ENCODE results near the gene NOS3.
A peak's percentile ranks its signal among the peaks of the same experiment; 100 is the strongest.

Gene NOS3

DNA sequence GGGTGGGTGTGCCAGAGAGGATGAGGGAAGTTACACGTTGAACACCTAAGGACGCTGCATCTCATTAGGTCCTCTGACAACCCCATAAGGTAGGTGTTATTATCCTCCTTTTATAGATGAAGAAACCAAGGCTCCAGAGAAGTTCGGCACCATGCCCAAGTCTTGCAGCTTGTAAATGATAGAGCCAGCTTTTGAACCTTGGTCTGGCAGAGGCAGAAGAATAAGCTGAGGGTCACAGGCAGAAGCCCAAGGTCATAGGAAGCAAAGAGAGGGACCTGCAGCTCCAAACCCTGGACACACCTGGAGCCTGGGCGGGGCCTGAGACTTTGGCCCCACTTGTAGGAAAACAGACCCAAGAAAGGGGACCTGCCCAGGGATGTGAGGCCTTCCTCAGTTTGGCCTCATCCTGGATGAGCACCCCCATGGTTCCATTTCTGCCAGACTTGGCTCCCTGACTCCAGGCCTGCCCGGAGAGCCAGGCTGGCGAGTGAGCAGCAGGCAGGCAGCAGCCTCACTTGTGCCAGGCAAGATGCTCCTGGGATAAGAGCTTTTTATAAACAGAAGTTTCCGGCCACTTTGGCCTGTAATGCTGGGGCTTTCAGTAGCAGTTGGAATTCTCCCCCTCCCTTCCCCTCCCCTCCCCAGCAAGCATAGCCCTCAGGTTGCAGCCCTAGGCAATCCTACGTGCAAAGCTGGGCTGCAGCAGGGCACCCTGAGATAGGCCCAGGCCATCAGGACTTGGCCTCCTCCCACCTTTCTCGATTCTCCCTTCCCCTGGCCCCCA is 15.1 kb upstream of the NOS3 start:
- Histone ChIP-seq H2BK5ac (ENCODE audit: low read length) (no peak overlapping the region), H3K27ac (ENCODE audit: low read depth, low read length) (no peak overlapping the region), H3K56ac (ENCODE audit: low read length) (no peak overlapping the region), H4K5ac (ENCODE audit: low read length) (no peak overlapping the region), H3K79me1 (ENCODE audit: low read length) (no peaks in the 10 kb centered on the region), H3K27me3 (ENCODE audit: insufficient read depth, low read length, poor library complexity) (peaks cover 19% of the 10 kb centered on the region), H3K9ac (ENCODE audit: low read length) (no peak overlapping the region), H3K4me2 (ENCODE audit: low read length) (no peak overlapping the region), H3K4me1 (ENCODE audit: control insufficient read depth, low read depth, low read length) (no peaks in the 10 kb centered on the region), H3K36me3 (ENCODE audit: control insufficient read depth, insufficient read depth, low read length) (no peaks in the 10 kb centered on the region), H3K4me3 (ENCODE audit: low read length) (no peak overlapping the region), H4K8ac (ENCODE audit: low read depth, low read length) (no peak overlapping the region), H3K23ac (ENCODE audit: low read length) (no peak overlapping the region), H2AK5ac (ENCODE audit: low read length) (no peak overlapping the region), H2BK120ac (ENCODE audit: low read depth, low read length) (no peak overlapping the region), H3K4ac (ENCODE audit: low read depth, low read length) (no peak overlapping the region), H3K79me2 (ENCODE audit: control insufficient read depth, insufficient read depth, low read length) (no peaks in the 10 kb centered on the region), H2BK15ac (replicated peaks; ENCODE audit: low read depth) (no peak overlapping the region), H3K18ac (ENCODE audit: low read length) (no peak overlapping the region)
- DNase-seq, result no peak
- WGBS (ENCODE audit: extremely low coverage, insufficient coverage, low lambda C conversion rate), result no CpG with 5 or more reads among the region's 9 CpGs

DNA sequence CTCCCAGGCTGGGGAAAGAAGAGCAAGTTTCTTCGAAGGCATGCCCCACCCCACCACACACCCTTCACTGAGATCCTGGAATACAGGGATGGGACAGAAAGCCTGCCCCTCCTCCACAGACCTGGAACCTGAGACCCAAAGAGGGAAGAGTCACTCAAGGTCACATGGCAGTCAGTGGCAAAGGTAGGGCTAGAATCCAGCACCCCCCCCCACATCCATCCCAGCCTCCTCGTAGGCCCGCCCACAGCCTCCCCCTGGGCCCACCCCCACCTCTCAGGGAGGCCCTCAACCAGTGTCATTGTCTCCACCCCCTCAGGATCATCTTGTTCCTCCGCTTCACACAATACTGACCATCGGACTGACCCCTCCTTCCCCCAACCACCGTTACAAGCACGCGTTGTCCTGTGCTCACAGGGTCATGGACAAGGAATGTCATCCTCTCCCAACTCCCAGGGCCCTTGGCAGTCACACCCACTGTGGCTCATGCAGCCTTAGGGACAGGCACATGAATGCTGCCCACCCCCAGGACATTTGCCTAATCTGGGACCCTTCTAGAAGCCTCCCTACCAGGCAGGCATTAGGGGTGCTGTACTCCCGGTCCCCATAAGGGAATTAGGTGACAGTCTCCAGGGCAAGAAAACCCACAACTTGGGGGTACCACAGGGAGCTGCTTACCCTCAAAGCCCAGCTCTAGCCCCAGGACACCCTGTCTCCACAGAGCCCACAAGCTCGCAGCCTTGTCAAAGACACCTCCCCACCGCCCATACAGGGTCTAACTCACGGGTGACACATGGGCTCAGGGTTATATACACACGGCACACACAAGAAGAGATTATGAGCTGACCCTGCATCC is 14.1 kb upstream of the NOS3 start:
- Histone ChIP-seq H3K4me1 (ENCODE audit: control insufficient read depth, low read depth, low read length) (no peaks in the 10 kb centered on the region), H2BK120ac (ENCODE audit: low read depth, low read length) (no peak overlapping the region), H2BK15ac (replicated peaks; ENCODE audit: low read depth) (no peak overlapping the region), H3K4ac (ENCODE audit: low read depth, low read length) (no peak overlapping the region), H4K5ac (ENCODE audit: low read length) (no peak overlapping the region), H3K18ac (ENCODE audit: low read length) (no peak overlapping the region), H3K23ac (ENCODE audit: low read length) (no peak overlapping the region), H3K27ac (ENCODE audit: low read depth, low read length) (no peak overlapping the region), H3K79me1 (ENCODE audit: low read length) (no peaks in the 10 kb centered on the region), H3K56ac (ENCODE audit: low read length) (no peak overlapping the region), H3K79me2 (ENCODE audit: control insufficient read depth, insufficient read depth, low read length) (no peaks in the 10 kb centered on the region), H2AK5ac (ENCODE audit: low read length) (no peak overlapping the region), H4K8ac (ENCODE audit: low read depth, low read length) (no peak overlapping the region), H3K36me3 (ENCODE audit: control insufficient read depth, insufficient read depth, low read length) (no peaks in the 10 kb centered on the region), H3K27me3 (ENCODE audit: insufficient read depth, low read length, poor library complexity) (peaks cover 19% of the 10 kb centered on the region), H3K4me3 (ENCODE audit: low read length) (no peak overlapping the region), H3K9ac (ENCODE audit: low read length) (no peak overlapping the region), H2BK5ac (ENCODE audit: low read length) (no peak overlapping the region), H3K4me2 (ENCODE audit: low read length) (no peak overlapping the region)
- no peak for DNase-seq
- no CpG with 5 or more reads among the region's 13 CpGs for WGBS (ENCODE audit: extremely low coverage, insufficient coverage, low lambda C conversion rate)

DNA sequence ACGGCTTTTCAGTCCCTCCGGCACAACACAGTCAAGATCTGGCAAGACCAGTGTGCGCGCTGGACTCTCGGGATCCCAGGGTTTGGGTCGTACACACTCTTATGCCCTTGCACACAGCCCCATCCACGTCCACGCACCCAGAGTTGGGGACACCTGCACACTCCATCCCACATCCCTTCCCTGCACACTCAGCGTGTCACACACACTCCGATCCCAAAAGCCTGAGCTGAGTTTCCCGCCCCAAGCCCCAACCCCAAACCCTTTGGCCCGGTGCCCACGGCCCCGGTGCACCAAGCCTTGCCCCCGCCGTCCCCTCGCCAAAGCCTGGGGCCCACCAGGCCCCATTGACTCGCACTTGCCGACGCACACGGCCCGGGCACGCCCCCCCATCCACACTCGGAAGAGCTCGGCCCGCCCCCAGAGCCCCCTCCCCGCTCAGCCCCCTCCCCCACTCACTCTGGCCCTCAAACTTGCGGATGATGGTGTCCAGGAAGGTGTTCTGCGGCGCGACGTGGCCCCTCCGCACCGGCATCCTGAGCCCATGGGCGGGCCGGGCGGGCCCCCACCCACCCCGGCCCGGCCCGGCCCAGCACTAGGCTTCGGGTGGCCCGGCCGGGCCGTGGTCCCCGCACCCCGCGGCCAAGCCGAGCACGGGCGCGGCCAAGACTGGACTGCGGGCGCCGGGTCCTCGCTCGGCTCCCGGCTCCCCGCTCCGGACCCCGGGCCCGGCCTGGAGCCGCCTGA is 13.3 kb upstream of the NOS3 start:
- DNase-seq, result no peak
- no peak overlapping the region for H2BK120ac ChIP-seq (ENCODE audit: low read depth, low read length)
- no peak overlapping the region for H3K27ac ChIP-seq (ENCODE audit: low read depth, low read length)
- no peak overlapping the region for H3K23ac ChIP-seq (ENCODE audit: low read length)
- no peaks in the 10 kb centered on the region for H3K36me3 ChIP-seq (ENCODE audit: control insufficient read depth, insufficient read depth, low read length)
- no peak overlapping the region for H2BK15ac ChIP-seq (replicated peaks; ENCODE audit: low read depth)
- peak overlapping the region; percentile 38 for H3K4me2 ChIP-seq (ENCODE audit: low read length)
- H3K79me2 ChIP-seq (ENCODE audit: control insufficient read depth, insufficient read depth, low read length), result no peaks in the 10 kb centered on the region
- H4K8ac ChIP-seq (ENCODE audit: low read depth, low read length), result no peak overlapping the region
- H3K4ac ChIP-seq (ENCODE audit: low read depth, low read length), result no peak overlapping the region
- no CpG with 5 or more reads among the region's 62 CpGs for WGBS (ENCODE audit: extremely low coverage, insufficient coverage, low lambda C conversion rate)
- no peak overlapping the region for H4K5ac ChIP-seq (ENCODE audit: low read length)
- no peak overlapping the region for H3K18ac ChIP-seq (ENCODE audit: low read length)
- H2BK5ac ChIP-seq (ENCODE audit: low read length), result no peak overlapping the region
- peaks cover 19% of the 10 kb centered on the region for H3K27me3 ChIP-seq (ENCODE audit: insufficient read depth, low read length, poor library complexity)
- no peaks in the 10 kb centered on the region for H3K79me1 ChIP-seq (ENCODE audit: low read length)
- H3K56ac ChIP-seq (ENCODE audit: low read length), result no peak overlapping the region
- H3K9ac ChIP-seq (ENCODE audit: low read length), result no peak overlapping the region
- no peaks in the 10 kb centered on the region for H3K4me1 ChIP-seq (ENCODE audit: control insufficient read depth, low read depth, low read length)
- no peak overlapping the region for H3K4me3 ChIP-seq (ENCODE audit: low read length)
- H2AK5ac ChIP-seq (ENCODE audit: low read length), result no peak overlapping the region

DNA sequence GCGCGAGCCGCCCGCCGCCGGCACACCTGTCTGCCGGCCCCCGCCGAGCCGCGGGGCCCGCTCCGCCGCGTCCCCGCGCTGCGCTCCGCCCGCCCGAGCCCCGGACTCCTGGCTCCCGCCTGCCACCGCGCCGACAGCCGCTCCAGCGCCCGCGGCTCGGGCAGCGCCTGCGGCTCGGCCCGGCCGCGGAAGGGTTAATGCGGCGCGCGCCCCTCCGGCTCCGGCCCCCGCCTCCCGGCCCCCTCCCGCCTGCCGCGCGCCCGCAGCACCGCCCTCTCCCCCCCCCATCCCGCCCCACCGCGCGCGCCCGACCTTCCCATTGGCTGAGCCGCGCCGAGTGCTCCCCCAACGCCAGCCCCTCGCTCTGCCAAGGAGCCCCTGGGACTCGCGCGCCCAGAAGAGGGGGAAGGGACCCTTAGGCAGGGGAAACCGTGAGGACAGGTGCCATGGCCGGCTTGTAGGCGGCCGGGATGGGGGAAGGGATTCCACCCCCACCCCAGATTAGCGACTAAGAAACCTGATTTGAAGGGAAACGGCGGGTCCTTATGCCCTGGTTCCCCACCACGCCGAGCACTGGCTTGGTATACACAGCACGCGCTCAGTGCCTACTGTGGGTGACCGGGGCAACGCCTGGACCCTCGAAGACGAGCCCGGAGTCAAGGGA is 12.6 kb upstream of the NOS3 start, which contains the start of gene KCNH2:
Gene KCNH2, minus strand, starts transcription at position 196 of the 664 bp plus-strand sequence. CDS start 408 bp downstream, outside the sequence.
- Histone ChIP-seq H2BK5ac (ENCODE audit: low read length) (no peak within 1 kb of the TSS), H3K9ac (ENCODE audit: low read length) (peak within 1 kb of the TSS; percentile 26), H3K79me2 (ENCODE audit: control insufficient read depth, insufficient read depth, low read length) (no peaks in the 10 kb centered on the region), H2AK5ac (ENCODE audit: low read length) (no peak within 1 kb of the TSS), H3K23ac (ENCODE audit: low read length) (no peak within 1 kb of the TSS), H2BK15ac (replicated peaks; ENCODE audit: low read depth) (no peak within 1 kb of the TSS), H2BK120ac (ENCODE audit: low read depth, low read length) (no peak within 1 kb of the TSS), H3K27me3 (ENCODE audit: insufficient read depth, low read length, poor library complexity) (peaks cover 17% of the 10 kb centered on the region), H4K5ac (ENCODE audit: low read length) (no peak within 1 kb of the TSS), H3K4me2 (ENCODE audit: low read length) (peak within 1 kb of the TSS; percentile 69), H4K8ac (ENCODE audit: low read depth, low read length) (no peak within 1 kb of the TSS), H3K4me1 (ENCODE audit: control insufficient read depth, low read depth, low read length) (no peaks in the 10 kb centered on the region), H3K56ac (ENCODE audit: low read length) (peak within 1 kb of the TSS; percentile 50), H3K27ac (ENCODE audit: low read depth, low read length) (no peak within 1 kb of the TSS), H3K79me1 (ENCODE audit: low read length) (no peaks in the 10 kb centered on the region), H3K18ac (ENCODE audit: low read length) (no peak within 1 kb of the TSS), H3K36me3 (ENCODE audit: control insufficient read depth, insufficient read depth, low read length) (no peaks in the 10 kb centered on the region), H3K4ac (ENCODE audit: low read depth, low read length) (no peak within 1 kb of the TSS), H3K4me3 (ENCODE audit: low read length) (peak within 1 kb of the TSS; percentile 33)
- no CpG with 5 or more reads among the region's 81 CpGs for WGBS (ENCODE audit: extremely low coverage, insufficient coverage, low lambda C conversion rate)
- DNase-seq, result peak; percentile 73

DNA sequence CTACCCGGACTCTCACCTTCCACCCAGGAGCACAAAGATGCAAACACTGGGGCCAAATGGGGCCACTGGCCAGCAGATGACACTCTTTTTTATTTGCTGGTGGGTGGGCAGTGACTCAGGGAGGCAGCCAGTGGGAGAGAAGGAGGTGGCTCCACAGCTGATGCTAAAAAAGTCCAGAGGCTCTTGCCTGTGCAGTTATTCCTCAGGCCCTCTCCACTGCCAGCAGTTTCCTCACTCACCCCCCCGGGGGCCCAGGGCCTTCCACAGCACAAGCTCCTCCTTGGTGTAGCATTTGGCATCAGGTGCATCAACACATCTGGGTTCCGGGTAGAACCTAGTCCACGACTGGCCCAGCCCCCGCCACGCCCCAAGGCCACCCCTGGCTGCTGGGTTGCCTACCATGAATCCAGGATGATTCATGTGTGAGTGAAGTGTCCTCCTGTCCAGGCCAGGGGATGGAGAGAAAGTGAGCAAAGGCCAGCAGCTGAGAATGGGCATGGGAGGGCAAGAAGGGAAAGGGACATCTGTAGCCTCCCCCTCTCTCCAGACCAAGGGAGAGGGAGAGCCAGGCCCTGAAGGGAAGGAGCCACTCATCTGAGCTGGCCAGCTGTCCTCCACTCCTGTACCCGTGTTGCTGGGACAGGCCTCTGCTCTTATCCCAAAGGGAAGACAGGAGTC is 11.0 kb upstream of the NOS3 start:
- no peaks in the 10 kb centered on the region for H3K79me2 ChIP-seq (ENCODE audit: control insufficient read depth, insufficient read depth, low read length)
- no CpG with 5 or more reads among the region's 7 CpGs for WGBS (ENCODE audit: extremely low coverage, insufficient coverage, low lambda C conversion rate)
- no peak overlapping the region for H3K18ac ChIP-seq (ENCODE audit: low read length)
- H2BK120ac ChIP-seq (ENCODE audit: low read depth, low read length), result no peak overlapping the region
- H3K79me1 ChIP-seq (ENCODE audit: low read length), result no peaks in the 10 kb centered on the region
- H2AK5ac ChIP-seq (ENCODE audit: low read length), result no peak overlapping the region
- H2BK15ac ChIP-seq (replicated peaks; ENCODE audit: low read depth), result no peak overlapping the region
- no peak overlapping the region for H3K4ac ChIP-seq (ENCODE audit: low read depth, low read length)
- no peak overlapping the region for H3K9ac ChIP-seq (ENCODE audit: low read length)
- no peak overlapping the region for H4K8ac ChIP-seq (ENCODE audit: low read depth, low read length)
- no peaks in the 10 kb centered on the region for H3K4me1 ChIP-seq (ENCODE audit: control insufficient read depth, low read depth, low read length)
- no peak for DNase-seq
- peaks cover 12% of the 10 kb centered on the region for H3K27me3 ChIP-seq (ENCODE audit: insufficient read depth, low read length, poor library complexity)
- H3K27ac ChIP-seq (ENCODE audit: low read depth, low read length), result no peak overlapping the region
- no peak overlapping the region for H3K4me3 ChIP-seq (ENCODE audit: low read length)
- no peak overlapping the region for H3K4me2 ChIP-seq (ENCODE audit: low read length)
- H3K56ac ChIP-seq (ENCODE audit: low read length), result no peak overlapping the region
- H2BK5ac ChIP-seq (ENCODE audit: low read length), result no peak overlapping the region
- no peaks in the 10 kb centered on the region for H3K36me3 ChIP-seq (ENCODE audit: control insufficient read depth, insufficient read depth, low read length)
- H3K23ac ChIP-seq (ENCODE audit: low read length), result no peak overlapping the region
- H4K5ac ChIP-seq (ENCODE audit: low read length), result no peak overlapping the region
